NCI-H510A (cell line): ENCODE results near the gene DNLZ.

Source experiments
- DNase-seq: peaks from one replicate; lab custom pipeline; 2025; lab: John Stamatoyannopoulos, UW

Gene DNLZ

GRCh38 chr9:136375096-136375495 lies 11.6 kb upstream of the DNLZ start:
- DNase-seq, result no peak

- DNase-seq, result no peak
Observed at GRCh38 chr9:136374183-136374575, 10.6 kb upstream of the DNLZ start.

GRCh38 chr9:136373300-136374182 lies 10.0 kb upstream of the DNLZ start, which contains the start of gene CARD9:
Gene CARD9 (minus strand): TSS chr9:136373669. CDS start chr9:136372078, 1,591 bp downstream.
- no peak for DNase-seq

- no peak for DNase-seq
Observed at GRCh38 chr9:136372561-136373299, 9.2 kb upstream of the DNLZ start.

- DNase-seq, result no peak
Observed at GRCh38 chr9:136372006-136372405, 8.5 kb upstream of the DNLZ start.

- DNase-seq, result no peak
Observed at GRCh38 chr9:136371533-136371880, 8.0 kb upstream of the DNLZ start.

GRCh38 chr9:136370687-136371532 lies 7.4 kb upstream of the DNLZ start:
- DNase-seq, result no peak

- DNase-seq, result no peak
Observed at GRCh38 chr9:136370037-136370436, 6.5 kb upstream of the DNLZ start.

GRCh38 chr9:136368190-136368589 lies 4.6 kb upstream of the DNLZ start:
- DNase-seq, result no peak

- no peak for DNase-seq
Observed at GRCh38 chr9:136367296-136368145, 4.0 kb upstream of the DNLZ start.

- no peak for DNase-seq
Observed at GRCh38 chr9:136366826-136367225, 3.3 kb upstream of the DNLZ start.

- DNase-seq, result no peak
Observed at GRCh38 chr9:136365775-136366222, 2.3 kb upstream of the DNLZ start.

GRCh38 chr9:136364942-136365774 lies 1.6 kb upstream of the DNLZ start:
- no peak for DNase-seq

GRCh38 chr9:136363949-136364748 lies 605 bp upstream of the DNLZ start:
- no peak for DNase-seq

- DNase-seq, result no peak
Observed at GRCh38 chr9:136362450-136362784, 1.1 kb downstream of the DNLZ start.

- no peak for DNase-seq
Observed at GRCh38 chr9:136361754-136362449, 1.6 kb downstream of the DNLZ start.

GRCh38 chr9:136361047-136361753 lies 2.3 kb downstream of the DNLZ start:
- DNase-seq, result no peak
